Activated T-helper 1 cell treated with anti-CD3 and anti-CD28 coated beads, Interleukin-2, amount 50 U/mL, for 16 hours (primary cell): ENCODE data around the gene RAI1.
A peak's percentile ranks its signal among the peaks of the same experiment; 100 is the strongest.
"Not testable (repeated sequence)": the region's sequence is repeated elsewhere in the genome, so short reads cannot be mapped to it uniquely, and the experiment has no call there.

Experiments
- DNase-seq, 2 donors: peaks; one replicate each; pipeline ENCODE4 v3.0.0-alpha.2; 2020; ENCODE audit warnings: low read depth in 1 of 2, low spot score in 1 of 2

Gene RAI1

DNA sequence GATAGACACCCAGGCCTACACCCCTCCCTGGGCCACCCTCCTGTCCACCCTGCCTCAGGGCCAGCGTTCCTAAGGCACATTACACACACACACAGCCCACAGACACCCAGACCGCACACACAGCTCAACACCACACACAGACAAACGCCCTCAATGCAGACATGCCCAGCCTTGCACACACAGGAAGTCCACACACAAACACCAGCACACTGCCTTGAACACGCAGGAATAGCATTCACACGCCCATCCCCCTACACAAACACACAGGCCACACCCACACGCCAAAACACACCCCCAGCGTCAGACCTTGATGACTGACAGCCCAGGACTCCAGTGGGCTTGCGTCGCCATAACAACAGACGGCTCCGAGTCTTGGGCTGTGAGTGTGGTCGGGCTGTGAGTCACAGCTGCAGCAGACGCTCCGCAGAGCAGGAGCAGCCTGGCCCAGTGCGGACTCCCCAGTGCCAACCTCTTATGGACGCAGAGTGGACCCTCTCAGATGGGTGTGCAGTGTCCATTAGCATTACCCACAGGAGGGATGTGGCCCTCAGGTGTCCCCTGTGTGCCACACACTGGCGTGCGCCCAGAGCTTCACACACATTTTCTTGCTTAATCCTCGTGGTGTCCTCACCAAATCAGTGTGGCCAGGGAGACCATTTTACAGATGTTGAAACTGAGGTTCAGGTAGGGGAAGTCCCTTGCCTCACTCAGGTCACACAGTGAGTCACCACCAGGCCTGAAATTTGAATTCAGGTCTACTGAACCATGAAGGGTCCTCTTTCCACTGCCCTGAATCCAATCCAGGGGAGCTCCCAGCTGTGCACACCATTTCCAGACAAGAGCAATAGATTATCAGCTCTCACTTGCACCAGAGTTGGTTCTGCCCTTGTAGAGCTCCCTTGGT, 17.8 kb upstream of the RAI1 start:
- DNase-seq: peak; percentile 56 to 59

- DNase-seq: no peak
Measured at GRCh38 chr17:17664064-17664452, 17.2 kb upstream of the RAI1 start.

- no peak for DNase-seq
Measured at GRCh38 chr17:17665255-17665654, 16.0 kb upstream of the RAI1 start.

GRCh38 chr17:17666111-17666714, 15.0 kb upstream of the RAI1 start:
- no peak for DNase-seq

DNA sequence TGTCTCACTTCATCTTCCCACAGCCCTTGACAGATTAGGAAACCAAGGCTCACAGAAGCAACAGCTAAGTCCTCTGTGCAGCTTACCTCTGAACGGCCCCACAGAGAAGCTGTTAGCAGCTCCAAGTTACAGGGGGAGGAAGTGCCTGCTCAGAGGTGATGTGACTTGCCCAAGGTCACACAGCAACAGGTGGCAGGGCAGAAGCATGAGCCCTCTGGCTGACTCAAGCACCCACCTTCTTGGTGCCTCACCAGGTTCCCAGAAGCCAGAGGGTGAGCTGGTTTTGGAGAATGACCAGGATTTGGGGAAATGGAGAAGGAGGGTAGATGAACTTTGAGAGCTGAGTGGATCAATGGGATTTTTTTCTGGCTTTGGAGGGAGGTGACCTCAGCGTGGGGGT, 14.0 kb upstream of the RAI1 start:
- DNase-seq: no peak

- DNase-seq: no peak
Measured at GRCh38 chr17:17667947-17668346, 13.3 kb upstream of the RAI1 start.

- DNase-seq: no peak
Measured at GRCh38 chr17:17668358-17668757, 12.9 kb upstream of the RAI1 start.

- no peak for DNase-seq
Measured at GRCh38 chr17:17668775-17669579, 12.3 kb upstream of the RAI1 start.

DNA sequence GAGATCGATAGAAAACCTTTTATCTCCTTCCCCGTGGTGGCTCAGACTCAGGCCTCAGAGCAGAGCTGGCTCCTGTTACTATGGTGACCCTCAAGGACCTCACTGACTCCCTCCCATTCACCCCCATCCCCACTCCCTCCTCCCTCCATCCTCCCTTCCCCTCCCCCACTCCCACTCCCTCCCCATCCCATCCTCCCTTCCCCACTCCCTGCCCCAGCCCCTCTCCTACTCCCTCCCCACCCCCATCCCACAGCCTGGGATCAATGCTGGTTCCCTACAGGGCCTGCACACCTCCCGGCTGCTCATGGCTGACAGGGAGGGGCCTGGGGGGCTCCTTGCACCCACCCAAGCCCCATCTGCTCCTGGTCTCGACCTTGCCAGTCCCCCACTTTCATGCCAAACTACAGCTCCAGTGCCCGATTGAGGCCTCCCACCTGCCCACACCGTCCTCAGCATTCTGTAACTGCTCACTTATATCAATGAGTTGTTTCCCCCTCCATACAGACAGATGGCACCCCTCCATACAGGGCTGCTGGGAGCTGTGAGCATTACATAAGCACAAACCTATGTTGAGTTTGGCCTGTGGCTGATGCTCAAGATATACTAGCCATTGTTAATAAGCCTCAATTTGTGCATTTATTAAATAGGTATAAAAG, 11.6 kb upstream of the RAI1 start:
- DNase-seq: no peak

DNA sequence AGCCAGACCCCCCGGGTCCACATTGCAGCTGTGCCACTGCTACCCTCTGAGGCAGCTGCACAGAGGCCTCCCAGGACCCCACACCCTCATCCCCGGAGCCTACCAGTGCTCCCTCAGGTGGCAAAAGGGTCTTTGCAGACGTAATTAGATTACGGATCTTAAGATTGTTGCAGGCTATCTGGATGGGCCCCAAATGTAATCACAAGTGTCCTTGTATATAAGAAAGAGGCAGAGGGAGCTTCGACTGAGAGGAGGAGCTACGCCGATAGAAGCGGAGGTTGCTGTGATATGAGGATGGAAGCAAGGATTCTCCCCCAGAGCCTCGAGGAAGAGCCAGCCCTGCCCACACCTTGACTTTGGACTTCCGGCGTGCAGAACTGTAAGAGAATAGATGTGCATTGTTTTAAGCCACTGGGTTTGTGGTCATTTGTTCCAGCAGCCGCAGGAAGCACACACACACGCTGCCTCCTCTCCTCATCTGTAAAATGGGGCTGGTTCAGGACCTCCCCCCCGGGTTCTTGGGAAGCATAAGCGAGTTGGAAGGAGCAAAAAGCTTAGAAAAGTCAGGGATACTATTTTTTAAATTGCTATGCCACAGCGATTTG, 10.5 kb upstream of the RAI1 start:
- DNase-seq: no peak

DNA sequence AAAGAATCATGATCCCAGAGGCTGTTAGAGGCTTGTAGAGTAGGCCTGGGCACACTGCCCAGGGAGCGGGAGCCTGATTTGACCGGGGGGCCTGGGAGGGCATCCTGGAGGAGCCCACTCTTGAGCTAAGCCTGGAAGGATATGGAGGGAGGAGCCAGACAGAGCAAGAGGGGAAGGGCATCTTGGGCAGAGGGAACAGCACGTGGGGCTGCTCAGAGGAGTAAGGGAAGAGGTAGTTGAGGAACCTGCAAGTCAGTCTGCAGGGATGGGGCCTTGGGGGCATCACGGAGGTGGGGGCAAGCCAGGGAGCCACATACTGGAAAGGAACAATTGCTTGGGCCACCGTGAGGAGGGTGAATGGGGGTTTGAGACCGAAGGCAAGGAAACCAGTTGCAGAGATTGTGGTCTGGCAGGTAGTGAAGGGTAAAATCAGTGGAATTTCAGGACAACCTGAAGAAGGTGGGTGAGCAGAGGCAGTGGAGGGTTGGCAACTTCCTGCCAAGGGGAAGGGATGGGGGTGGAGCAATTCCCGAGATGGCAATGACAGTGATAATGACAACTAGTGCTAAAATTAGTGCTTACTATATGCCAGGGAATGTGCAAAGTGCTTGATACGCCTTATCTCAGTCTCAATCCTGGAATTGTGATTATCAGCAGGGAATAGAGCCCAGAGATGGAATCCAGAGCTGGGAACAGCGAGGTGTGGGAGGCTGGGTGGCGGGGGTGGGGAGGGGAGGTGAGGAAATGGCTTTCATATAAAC, 9.7 kb upstream of the RAI1 start:
- DNase-seq: no peak

GRCh38 chr17:17672453-17673368, 8.5 kb upstream of the RAI1 start:
- DNase-seq: no peak

GRCh38 chr17:17675416-17675815, 5.8 kb upstream of the RAI1 start:
- no peak for DNase-seq

GRCh38 chr17:17675925-17676534, 5.2 kb upstream of the RAI1 start:
- DNase-seq: no peak

DNA sequence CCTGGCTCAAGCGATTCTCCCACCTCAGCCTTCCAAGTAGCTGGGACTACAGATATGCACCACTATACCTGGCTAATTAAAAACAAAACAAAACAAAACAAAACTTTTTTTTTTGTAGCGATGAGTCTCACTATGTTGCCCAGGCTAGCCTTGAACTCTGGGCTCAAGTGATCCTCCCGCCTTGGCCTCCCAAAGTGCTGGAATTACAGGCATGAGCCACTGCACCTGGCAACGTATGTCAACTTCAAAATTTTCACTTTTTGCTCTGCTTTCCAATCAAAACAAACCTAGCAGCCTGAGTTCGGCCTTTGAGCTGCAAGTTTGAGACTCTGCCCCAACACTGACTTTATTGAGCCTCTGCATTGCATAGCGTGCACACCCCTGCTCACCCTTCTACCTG, 4.5 kb upstream of the RAI1 start:
- no peak for DNase-seq

GRCh38 chr17:17677299-17678040, 3.8 kb upstream of the RAI1 start:
- DNase-seq: no peak

GRCh38 chr17:17678063-17678699, 3.1 kb upstream of the RAI1 start:
- DNase-seq: not testable (repeated sequence)

DNA sequence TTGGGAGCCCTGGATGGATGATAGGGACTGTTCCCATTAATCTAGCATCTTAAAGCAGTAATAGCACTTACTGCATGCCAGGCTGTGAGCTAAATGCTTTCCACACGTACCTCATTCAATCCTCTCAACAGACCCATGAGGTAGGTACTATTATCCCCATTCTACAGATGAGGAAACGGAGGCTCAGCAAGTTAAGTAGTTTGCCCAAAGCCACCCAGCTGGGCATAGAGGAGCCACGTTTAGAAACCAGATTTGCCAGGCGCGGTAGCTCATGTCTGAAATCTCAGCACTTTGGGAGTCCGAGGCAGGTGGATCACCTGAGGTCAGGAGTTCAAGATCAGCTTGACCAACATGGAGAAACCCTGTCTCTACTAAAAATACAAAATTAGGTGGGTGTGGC, 2.0 kb upstream of the RAI1 start:
- DNase-seq: no peak
